HepG2 (cell line): Measurements from ENCODE around the gene PPP2R5B. TPM values are rescaled to one million over a fixed set of nuclear protein-coding genes. Genes with fewer than 3 reads are reported as not detected.

Experiments
- AGO2 ChIP-seq: fragments of 200-400 bp; formaldehyde crosslinking; optimal IDR thresholded peaks from 2 replicates; pipeline ENCODE3; 2017; ENCODE audit warnings: mild to moderate bottlenecking, low read depth, low read length, moderate library complexity
- BHLHE40 ChIP-seq: IDR thresholded peaks from 2 replicates; pipeline ENCODE4 v1.6.1; 2011; ENCODE audit warnings: low read length, improper control_type of control experiment
- CENPT ChIP-seq: sonication (generic); formaldehyde crosslinking; IDR thresholded peaks from 2 replicates; pipeline ENCODE4 v1.8.0; 2022; ENCODE audit warnings: low read depth, mild to moderate bottlenecking, moderate library complexity, missing genetic modification reagents
- MTA1 ChIP-seq: sonication (generic); formaldehyde crosslinking; IDR thresholded peaks from 2 replicates; pipeline ENCODE4 v1.4.0; 2020; ENCODE audit warnings: missing genetic modification reagents, mild to moderate bottlenecking, borderline replicate concordance
- NR2F6 ChIP-seq, 2 experiments: IDR thresholded peaks; 2 replicates each; pipeline ENCODE4 v1.6.1; 2016; ENCODE audit warnings: antibody characterized with exemption in 1 of 2, mild to moderate bottlenecking in 1 of 2
- RAD21 ChIP-seq: fragments of 450-650 bp; formaldehyde crosslinking; IDR thresholded peaks from 2 replicates; pipeline ENCODE4 v1.5.0; 2020; ENCODE audit warnings: mild to moderate bottlenecking
- REL ChIP-seq: sonication (generic); formaldehyde crosslinking; conservative IDR thresholded peaks from 2 replicates; pipeline ENCODE4 v1.8.0; 2022; ENCODE audit warnings: mild to moderate bottlenecking, missing genetic modification reagents, moderate library complexity
- RFX3 ChIP-seq: IDR thresholded peaks from 2 replicates; pipeline ENCODE4 v1.6.1; 2016; ENCODE audit warnings: missing biosample characterization, missing genetic modification reagents
- RFX5 ChIP-seq: IDR thresholded peaks from 2 replicates; pipeline ENCODE4 v1.6.1; 2011; ENCODE audit warnings: low read depth, low read length, improper control_type of control experiment
- SAP130 ChIP-seq: IDR thresholded peaks from 2 replicates; pipeline ENCODE4 v1.6.1; 2016; ENCODE audit warnings: low read depth
- SP5 ChIP-seq: IDR thresholded peaks from 2 replicates; pipeline ENCODE4 v1.6.1; 2016; ENCODE audit warnings: low read depth, borderline replicate concordance
- TOPORS ChIP-seq: sonication (generic); formaldehyde crosslinking; IDR thresholded peaks from 2 replicates; pipeline ENCODE4 v1.8.0; 2023; ENCODE audit warnings: mild to moderate bottlenecking, missing genetic modification reagents
- ZNF572 ChIP-seq: sonication (generic); formaldehyde crosslinking; IDR thresholded peaks from 2 replicates; pipeline ENCODE4 v1.5.1; 2020; ENCODE audit warnings: mild to moderate bottlenecking, missing genetic modification reagents
- ZNF780A ChIP-seq: sonication (generic); formaldehyde crosslinking; IDR thresholded peaks from 2 replicates; pipeline ENCODE4 v1.8.0; 2022; ENCODE audit warnings: mild to moderate bottlenecking, missing genetic modification reagents, moderate library complexity
- polyA plus RNA-seq, 8 experiments: library from polyadenylated mRNA; depleted of rRNA in 3 of 8; stranded (reverse) in 7 of 8; unstranded in 1 of 8; fragments of >200 nt; fragmentation: Illumina TruSeq in 4 of 8; extraction: Trizol in 4 of 8; gene quantifications; 2 replicates each; pipeline versions ENCODE4 v1.2.1 to v1.2.3, GENCODE V29; 2011 to 2016; ENCODE audit warnings: low read depth in 4 of 8, missing spikeins in 1 of 8, mixed read lengths in 1 of 8; ENCODE audit not compliant: insufficient read depth in 1 of 8
- total RNA-seq, 5 experiments: library from RNA; depleted of rRNA; stranded (reverse); fragments of >200 nt; fragmentation: Illumina TruSeq; extraction: Trizol; gene quantifications; 2 replicates each; pipeline ENCODE4 v1.2.3, GENCODE V29; 2016; ENCODE audit warnings: low read depth in 1 of 5
- TF ChIP-seq, protein P1 (sequence below): sonication (generic); formaldehyde crosslinking; IDR thresholded peaks from 2 replicates; pipeline ENCODE4 v1.9.0; 2022; ENCODE audit warnings: missing genetic modification reagents, mild to moderate bottlenecking, borderline replicate concordance
- TF ChIP-seq, protein P2 (sequence below): sonication (generic); IDR thresholded peaks from 2 replicates; pipeline ENCODE4 v1.6.1; 2016; ENCODE audit warnings: low read depth, borderline replicate concordance
- TF ChIP-seq, protein P3 (sequence below), 2 experiments: sonication (generic) in 1 of 2; formaldehyde crosslinking in 1 of 2; IDR thresholded peaks; 2 replicates each; pipeline versions ENCODE4 v1.6.1 to v1.9.0; 2014 to 2022; ENCODE audit warnings: antibody characterized with exemption in 1 of 2, borderline replicate concordance in 1 of 2, inconsistent platforms in 1 of 2, low read depth in 1 of 2, missing genetic modification reagents in 1 of 2
- TF ChIP-seq, protein P4 (sequence below): sonication (generic); formaldehyde crosslinking; IDR thresholded peaks from 2 replicates; pipeline ENCODE4 v1.8.0; 2022; ENCODE audit warnings: missing genetic modification reagents, mild to moderate bottlenecking, borderline replicate concordance
- TF ChIP-seq, protein P5 (sequence below): sonication (generic); formaldehyde crosslinking; IDR thresholded peaks from 2 replicates; pipeline ENCODE4 v1.5.0; 2020; ENCODE audit warnings: missing genetic modification reagents, mild to moderate bottlenecking, borderline replicate concordance

The PPP2R5B gene
- total and polyA plus RNA-seq, 2 of the 13 experiments (the other 11 are each of a cell fraction or from before 2014, with no cell fraction given), result 2.3 to 8.3 TPM

DNA sequence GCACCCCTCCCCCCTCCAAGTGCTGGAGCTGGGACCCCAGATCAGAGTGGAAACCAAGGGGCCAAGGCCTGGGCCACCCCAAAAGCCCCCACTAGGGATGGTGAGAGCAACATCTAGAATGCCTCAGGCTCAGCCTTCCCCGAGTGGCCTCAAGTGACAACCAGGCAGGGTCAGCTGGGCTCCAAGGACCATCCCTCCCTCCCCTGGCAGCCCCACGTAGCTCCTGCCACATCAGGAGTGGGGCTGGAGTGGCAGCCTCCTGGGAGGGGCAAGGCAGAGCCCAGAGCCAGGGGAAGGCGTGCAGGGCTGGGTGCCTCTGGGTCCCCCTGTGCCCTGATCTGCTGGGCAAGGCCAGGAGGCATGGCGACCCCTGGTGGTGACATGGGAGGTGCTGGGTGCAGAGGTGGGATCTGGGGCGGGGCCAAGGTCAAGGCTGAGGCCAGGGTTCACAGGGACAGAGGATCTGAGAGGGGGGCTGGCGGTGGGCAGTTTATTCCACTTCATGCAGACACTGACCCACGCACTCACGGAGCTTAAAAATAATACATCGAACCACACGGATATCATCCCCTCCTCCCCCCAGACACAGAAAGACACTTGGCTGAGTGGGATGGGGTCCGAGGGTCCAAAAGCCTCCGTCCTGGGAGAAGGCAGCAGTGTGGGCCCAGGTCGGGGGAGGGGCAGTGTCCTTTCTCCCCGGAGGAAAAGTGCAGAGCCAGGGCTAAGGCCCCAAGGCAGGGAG is 30.2 kb upstream of the PPP2R5B start (continued):
- TF ChIP-seq CENPT (no peak), ZNF572 (CRISPR knock-in tag) (no peak), TOPORS (CRISPR knock-in tag) (peak; percentile 82), MTA1 (CRISPR knock-in tag) (peak; percentile 97), SP5 (peak; percentile 99), RFX5 (no peak), NR2F6 (IDR thresholded peaks at IDR 0.05) (peak; percentile 98), NR2F6 (CRISPR knock-in tag; IDR thresholded peaks at IDR 0.05) (peak; percentile 100), ZNF780A (CRISPR knock-in tag) (no peak), AGO2 (peak; percentile 90), REL (CRISPR knock-in tag) (no peak), RAD21 (CRISPR knock-in tag) (peak; percentile 94), SAP130 (CRISPR knock-in tag) (peak; percentile 89; the same call in 1 of the 2 replicates), RFX3 (CRISPR knock-in tag) (no peak), BHLHE40 (peak; percentile 24; the same call in 1 of the 2 replicates)
- TF ChIP-seq, protein P1, sequence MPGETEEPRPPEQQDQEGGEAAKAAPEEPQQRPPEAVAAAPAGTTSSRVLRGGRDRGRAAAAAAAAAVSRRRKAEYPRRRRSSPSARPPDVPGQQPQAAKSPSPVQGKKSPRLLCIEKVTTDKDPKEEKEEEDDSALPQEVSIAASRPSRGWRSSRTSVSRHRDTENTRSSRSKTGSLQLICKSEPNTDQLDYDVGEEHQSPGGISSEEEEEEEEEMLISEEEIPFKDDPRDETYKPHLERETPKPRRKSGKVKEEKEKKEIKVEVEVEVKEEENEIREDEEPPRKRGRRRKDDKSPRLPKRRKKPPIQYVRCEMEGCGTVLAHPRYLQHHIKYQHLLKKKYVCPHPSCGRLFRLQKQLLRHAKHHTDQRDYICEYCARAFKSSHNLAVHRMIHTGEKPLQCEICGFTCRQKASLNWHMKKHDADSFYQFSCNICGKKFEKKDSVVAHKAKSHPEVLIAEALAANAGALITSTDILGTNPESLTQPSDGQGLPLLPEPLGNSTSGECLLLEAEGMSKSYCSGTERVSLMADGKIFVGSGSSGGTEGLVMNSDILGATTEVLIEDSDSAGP (CRISPR knock-in tag), result peak; percentile 72
- TF ChIP-seq, protein P2, sequence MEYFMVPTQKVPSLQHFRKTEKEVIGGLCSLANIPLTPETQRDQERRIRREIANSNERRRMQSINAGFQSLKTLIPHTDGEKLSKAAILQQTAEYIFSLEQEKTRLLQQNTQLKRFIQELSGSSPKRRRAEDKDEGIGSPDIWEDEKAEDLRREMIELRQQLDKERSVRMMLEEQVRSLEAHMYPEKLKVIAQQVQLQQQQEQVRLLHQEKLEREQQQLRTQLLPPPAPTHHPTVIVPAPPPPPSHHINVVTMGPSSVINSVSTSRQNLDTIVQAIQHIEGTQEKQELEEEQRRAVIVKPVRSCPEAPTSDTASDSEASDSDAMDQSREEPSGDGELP, result peak; percentile 50; the same call in 1 of the 2 replicates
- TF ChIP-seq, protein P3, sequence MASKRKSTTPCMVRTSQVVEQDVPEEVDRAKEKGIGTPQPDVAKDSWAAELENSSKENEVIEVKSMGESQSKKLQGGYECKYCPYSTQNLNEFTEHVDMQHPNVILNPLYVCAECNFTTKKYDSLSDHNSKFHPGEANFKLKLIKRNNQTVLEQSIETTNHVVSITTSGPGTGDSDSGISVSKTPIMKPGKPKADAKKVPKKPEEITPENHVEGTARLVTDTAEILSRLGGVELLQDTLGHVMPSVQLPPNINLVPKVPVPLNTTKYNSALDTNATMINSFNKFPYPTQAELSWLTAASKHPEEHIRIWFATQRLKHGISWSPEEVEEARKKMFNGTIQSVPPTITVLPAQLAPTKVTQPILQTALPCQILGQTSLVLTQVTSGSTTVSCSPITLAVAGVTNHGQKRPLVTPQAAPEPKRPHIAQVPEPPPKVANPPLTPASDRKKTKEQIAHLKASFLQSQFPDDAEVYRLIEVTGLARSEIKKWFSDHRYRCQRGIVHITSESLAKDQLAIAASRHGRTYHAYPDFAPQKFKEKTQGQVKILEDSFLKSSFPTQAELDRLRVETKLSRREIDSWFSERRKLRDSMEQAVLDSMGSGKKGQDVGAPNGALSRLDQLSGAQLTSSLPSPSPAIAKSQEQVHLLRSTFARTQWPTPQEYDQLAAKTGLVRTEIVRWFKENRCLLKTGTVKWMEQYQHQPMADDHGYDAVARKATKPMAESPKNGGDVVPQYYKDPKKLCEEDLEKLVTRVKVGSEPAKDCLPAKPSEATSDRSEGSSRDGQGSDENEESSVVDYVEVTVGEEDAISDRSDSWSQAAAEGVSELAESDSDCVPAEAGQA (IDR thresholded peaks at IDR 0.05; ENCODE audit: low read depth), result 0 out of 2 replicates have a peak, but pooled peaks have one; percentile 46
- TF ChIP-seq, protein P3 (CRISPR knock-in tag; IDR thresholded peaks at IDR 0.05; ENCODE audit: borderline replicate concordance), result no peak
- TF ChIP-seq, protein P4, sequence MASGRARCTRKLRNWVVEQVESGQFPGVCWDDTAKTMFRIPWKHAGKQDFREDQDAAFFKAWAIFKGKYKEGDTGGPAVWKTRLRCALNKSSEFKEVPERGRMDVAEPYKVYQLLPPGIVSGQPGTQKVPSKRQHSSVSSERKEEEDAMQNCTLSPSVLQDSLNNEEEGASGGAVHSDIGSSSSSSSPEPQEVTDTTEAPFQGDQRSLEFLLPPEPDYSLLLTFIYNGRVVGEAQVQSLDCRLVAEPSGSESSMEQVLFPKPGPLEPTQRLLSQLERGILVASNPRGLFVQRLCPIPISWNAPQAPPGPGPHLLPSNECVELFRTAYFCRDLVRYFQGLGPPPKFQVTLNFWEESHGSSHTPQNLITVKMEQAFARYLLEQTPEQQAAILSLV (CRISPR knock-in tag), result peak; percentile 81
- TF ChIP-seq, protein P5, sequence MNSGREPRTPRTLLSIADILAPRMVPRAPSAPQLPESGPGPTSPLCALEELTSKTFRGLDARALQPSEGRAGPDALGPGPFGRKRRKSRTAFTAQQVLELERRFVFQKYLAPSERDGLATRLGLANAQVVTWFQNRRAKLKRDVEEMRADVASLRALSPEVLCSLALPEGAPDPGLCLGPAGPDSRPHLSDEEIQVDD (CRISPR knock-in tag), result no peak; the same call in 1 of the 2 replicates
